ENCODE results near the gene SMIM7. TPM values are rescaled to one million over a fixed set of nuclear protein-coding genes. Genes with fewer than 3 reads are reported as not detected.
"Not testable (repeated sequence)": the region's sequence is repeated elsewhere in the genome, so short reads cannot be mapped to it uniquely, and the experiment has no call there.

The SMIM7 gene
- total RNA-seq, 1 donor from 2014 or later, result 71.9 TPM

GRCh38 chr19:16659464-16659831 lies 496 bp downstream of the SMIM7 start:
- ATAC-seq (no peak), DNase-seq (ENCODE audit: low spot score) (no peak)
- intact Hi-C loops (cut with DNase I), result no loop called here

DNA sequence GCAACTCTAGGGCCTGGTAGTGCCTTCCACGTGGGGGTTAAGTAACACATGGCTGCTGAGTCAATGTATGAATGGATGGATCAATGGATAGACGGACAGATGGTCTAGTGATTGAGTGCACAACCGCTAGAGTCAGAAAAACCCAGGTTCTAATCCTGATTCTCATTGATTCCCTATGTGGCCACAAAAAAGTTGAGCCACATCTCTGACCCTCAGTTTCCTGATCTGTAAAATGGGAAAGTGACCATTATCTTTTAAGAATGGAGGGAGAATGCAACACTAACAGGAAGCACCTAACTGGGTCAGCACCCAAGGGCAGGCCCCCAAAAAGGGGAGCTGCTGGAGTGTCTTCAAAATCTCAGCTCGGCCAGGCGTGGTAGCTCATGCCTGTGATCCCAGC lies 2.6 kb downstream of the SMIM7 start:
- intact Hi-C loops (cut with DNase I), result no loop called here

DNA sequence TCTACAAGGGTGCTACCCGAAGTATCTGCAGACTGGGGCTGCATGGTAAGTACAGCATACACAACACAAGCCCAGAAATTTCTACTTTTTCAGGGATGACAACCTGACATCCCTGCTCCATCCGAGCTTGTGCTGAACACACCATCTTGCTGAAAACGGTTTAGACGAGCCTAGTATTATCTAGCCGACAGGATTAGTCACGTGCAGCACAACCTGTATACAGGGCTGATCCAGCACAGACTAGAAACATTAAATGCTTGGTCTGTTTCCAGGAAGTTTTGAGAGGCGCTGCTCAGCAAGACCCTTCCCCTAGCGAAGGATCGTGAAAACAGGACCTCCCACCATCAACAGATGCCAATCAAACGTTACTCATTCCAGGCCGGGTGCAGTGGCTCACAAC lies 4.2 kb downstream of the SMIM7 start:
- intact Hi-C loops (cut with DNase I), result no loop called here
- no peak for DNase-seq (ENCODE audit: low spot score)
- ATAC-seq, result no peak

More for the DNA sequence above, 2.6 kb downstream of the SMIM7 start:
- ATAC-seq (no peak), DNase-seq (ENCODE audit: low spot score) (no peak)

DNA sequence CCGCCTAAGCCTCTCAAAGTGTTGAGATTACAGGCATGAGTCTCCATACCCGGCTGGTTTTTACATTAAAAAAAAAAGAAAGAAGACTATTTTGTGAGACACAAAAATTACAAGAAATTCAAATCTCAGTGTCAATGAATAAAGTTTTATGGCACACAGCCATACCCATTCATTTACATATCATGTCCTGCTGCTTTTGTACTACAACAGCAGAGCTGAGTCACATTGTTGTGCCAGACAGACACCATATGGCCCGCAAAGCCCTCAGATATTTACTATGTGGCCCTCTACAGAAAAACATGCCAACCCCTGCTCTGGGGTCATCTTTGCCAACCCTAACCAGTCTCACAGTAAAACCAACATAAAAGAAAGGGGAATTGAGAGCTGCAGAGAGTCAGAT lies 5.3 kb downstream of the SMIM7 start:
- intact Hi-C loops (cut with DNase I), result no loop called here
- DNase-seq (ENCODE audit: low spot score), result no peak
- ATAC-seq, result no peak

- intact Hi-C loops (cut with DNase I), result no loop called here
- DNase-seq (ENCODE audit: low spot score) (no peak), ATAC-seq (no peak)
These were observed 5.8 kb downstream of the SMIM7 start for GRCh38 chr19:16654140-16654539.

GRCh38 chr19:16652854-16653253 lies 7.1 kb downstream of the SMIM7 start:
- ATAC-seq (no peak), DNase-seq (ENCODE audit: low spot score) (no peak)
- intact Hi-C loops (cut with DNase I), result no loop called here

GRCh38 chr19:16651421-16652188 lies 8.3 kb downstream of the SMIM7 start:
- DNase-seq (ENCODE audit: low spot score); intact Hi-C loops (cut with DNase I): not testable (repeated sequence)

GRCh38 chr19:16650821-16651220 lies 9.1 kb downstream of the SMIM7 start:
- intact Hi-C loops (cut with DNase I), result no loop called here
- ATAC-seq, result peak; percentile 27
- DNase-seq (ENCODE audit: low spot score), result no peak

More at GRCh38 chr19:16651421-16652188, 8.3 kb downstream of the SMIM7 start:
- ATAC-seq, result not testable (repeated sequence)

GRCh38 chr19:16649734-16650133 lies 10.2 kb downstream of the SMIM7 start:
- intact Hi-C loops (cut with DNase I), result no loop called here
- ATAC-seq (peak; percentile 82), DNase-seq (ENCODE audit: low spot score) (no peak)

DNA sequence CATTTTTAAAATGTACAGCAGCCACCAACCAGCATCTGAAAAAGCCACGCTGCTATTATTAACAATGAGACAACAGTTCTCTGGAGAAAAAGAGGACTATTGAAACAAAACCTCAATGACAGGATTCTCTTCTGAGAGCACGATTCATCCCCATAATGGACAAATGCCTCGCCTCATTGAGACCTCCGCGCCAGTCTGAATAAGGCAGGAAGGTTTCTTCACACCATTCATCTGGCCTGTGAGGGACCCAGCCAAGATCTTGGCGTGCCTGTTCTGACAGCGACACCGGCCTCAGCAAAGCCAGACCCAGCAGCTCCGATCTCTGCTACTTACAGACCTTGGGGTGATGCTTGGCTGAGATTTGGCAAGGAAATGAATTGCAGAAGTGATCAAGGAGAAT lies 14.8 kb downstream of the SMIM7 start:
- intact Hi-C loops (cut with DNase I), result no loop called here
- no peak for ATAC-seq

DNA sequence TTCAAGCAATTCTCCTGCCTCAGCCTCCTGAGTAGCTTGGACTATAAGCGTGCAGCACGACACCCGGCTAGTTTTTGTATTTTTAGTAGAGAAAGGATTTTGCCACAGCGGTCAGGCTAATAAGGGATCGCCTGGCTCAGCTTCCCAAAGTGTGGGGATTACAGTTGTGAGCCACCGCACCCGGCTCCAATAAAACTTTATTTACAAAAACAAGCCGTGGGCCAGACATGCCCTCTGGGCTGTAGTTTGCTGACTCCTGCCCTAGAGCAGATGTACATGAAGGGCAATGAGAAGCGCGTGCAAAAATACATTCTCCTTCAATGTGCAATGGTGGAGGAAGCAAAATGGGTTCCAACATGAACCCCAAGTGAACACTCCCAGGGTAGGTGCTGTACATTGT lies 18.2 kb downstream of the SMIM7 start:
- no peak for ATAC-seq
- intact Hi-C loops (cut with DNase I), result no loop called here

More for the DNA sequence above, 14.8 kb downstream of the SMIM7 start:
- no peak for DNase-seq (ENCODE audit: low spot score)

DNA sequence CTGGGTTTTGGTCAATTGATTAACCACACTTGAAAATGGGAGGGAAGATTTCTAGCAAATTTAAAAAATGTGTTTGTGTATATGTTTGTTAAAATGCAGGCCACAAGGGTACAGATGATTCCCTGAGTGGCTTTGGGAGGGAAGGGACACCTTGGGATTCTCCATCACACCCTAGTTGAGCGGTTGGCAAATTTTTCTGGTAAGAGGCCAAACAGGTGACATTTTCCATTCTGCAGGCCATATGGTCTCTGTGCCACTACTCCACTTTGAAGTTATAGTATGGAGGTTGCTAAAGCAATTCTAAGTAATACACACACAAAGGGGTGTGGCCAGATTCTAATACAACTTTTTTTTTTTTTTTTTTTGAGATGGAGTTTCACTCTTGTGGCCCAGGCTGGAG lies 19.0 kb downstream of the SMIM7 start:
- DNase-seq (ENCODE audit: low spot score) (no peak), ATAC-seq (no peak)
- intact Hi-C loops (cut with DNase I), result no loop called here

More for the DNA sequence above, 18.2 kb downstream of the SMIM7 start:
- no peak for DNase-seq (ENCODE audit: low spot score)

- intact Hi-C loops (cut with DNase I), result loop anchor here (2.0 kb wide), 1 partner anchor 24 kb away; no protein-coding TSS in a partner anchor
- no peak for ATAC-seq
- DNase-seq (ENCODE audit: low spot score), result no peak
These were observed 21.3 kb downstream of the SMIM7 start for GRCh38 chr19:16638666-16639065.

- intact Hi-C loops (cut with DNase I), result no loop called here
- ATAC-seq (no peak), DNase-seq (ENCODE audit: low spot score) (no peak)
These were observed 22.4 kb downstream of the SMIM7 start for GRCh38 chr19:16637535-16637934.

- DNase-seq (ENCODE audit: low spot score), result no peak
- intact Hi-C loops (cut with DNase I), result no loop called here
- no peak for ATAC-seq
These were observed 28.5 kb downstream of the SMIM7 start for GRCh38 chr19:16631465-16631864.

DNA sequence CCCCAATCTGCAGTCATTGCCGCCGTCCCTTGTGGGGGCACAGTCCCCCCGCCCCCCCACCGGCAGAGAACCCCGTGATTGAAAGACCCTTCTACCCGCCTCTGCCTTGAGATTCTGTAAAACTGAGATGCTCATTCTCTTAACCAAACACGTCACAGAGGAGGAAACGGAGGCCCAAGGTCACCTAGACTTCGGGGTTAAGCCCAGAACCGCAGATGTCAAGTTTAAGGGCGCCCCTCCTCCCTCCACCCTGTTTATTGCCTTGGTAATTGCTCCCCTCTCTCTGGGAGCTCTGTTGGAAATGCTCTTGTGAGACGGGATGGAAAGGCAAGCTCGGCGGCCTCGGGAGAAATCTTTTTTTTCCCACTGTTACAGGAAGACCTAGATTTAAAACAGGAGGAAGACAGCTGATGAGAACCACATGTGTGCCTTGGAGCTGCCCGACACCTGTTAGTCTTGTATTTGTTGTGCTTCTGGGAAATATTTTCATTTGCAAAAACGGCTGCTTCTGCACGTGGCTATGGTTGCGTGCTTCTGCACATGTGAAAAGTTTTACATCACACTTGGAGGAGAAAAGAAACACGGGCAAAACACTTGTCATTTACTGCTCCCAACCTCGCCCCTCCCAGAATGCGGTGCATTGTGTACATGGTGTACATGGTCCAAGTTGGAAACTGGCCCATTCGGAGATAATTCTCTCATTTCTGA lies 30.8 kb downstream of the SMIM7 start:
- DNase-seq (ENCODE audit: low spot score), result no peak
- peak; percentile 41 for ATAC-seq
- intact Hi-C loops (cut with DNase I), result no loop called here

GRCh38 chr19:16628183-16628983 lies 31.6 kb downstream of the SMIM7 start, which contains the start of gene MED26:
MED26 (minus strand) TSS chr19:16628204; CDS start chr19:16627943, 261 bp downstream.
- peak; percentile 96 for ATAC-seq
- intact Hi-C loops (cut with DNase I), result no loop called here
- peak; percentile 98 for DNase-seq (ENCODE audit: low spot score)

- no peak for DNase-seq (ENCODE audit: low spot score)
- ATAC-seq, result no peak
- intact Hi-C loops (cut with DNase I), result loop anchor here (2.0 kb wide), 1 partner anchor 55 kb away; the partner anchor contains the start of gene SLC35E1
These were observed 32.1 kb downstream of the SMIM7 start for GRCh38 chr19:16627928-16628182.

- no peak for ATAC-seq
- DNase-seq (ENCODE audit: low spot score), result peak; percentile 68
These were observed 32.6 kb downstream of the SMIM7 start for GRCh38 chr19:16627193-16627927.

More at GRCh38 chr19:16627193-16627927, 32.6 kb downstream of the SMIM7 start:
- intact Hi-C loops (cut with DNase I), result loop anchor here (2.0 kb wide), 1 partner anchor 55 kb away; the partner anchor contains the start of gene SLC35E1
